ENCODE results near the gene SLC16A2.

SLC16A2 gene

DNA sequence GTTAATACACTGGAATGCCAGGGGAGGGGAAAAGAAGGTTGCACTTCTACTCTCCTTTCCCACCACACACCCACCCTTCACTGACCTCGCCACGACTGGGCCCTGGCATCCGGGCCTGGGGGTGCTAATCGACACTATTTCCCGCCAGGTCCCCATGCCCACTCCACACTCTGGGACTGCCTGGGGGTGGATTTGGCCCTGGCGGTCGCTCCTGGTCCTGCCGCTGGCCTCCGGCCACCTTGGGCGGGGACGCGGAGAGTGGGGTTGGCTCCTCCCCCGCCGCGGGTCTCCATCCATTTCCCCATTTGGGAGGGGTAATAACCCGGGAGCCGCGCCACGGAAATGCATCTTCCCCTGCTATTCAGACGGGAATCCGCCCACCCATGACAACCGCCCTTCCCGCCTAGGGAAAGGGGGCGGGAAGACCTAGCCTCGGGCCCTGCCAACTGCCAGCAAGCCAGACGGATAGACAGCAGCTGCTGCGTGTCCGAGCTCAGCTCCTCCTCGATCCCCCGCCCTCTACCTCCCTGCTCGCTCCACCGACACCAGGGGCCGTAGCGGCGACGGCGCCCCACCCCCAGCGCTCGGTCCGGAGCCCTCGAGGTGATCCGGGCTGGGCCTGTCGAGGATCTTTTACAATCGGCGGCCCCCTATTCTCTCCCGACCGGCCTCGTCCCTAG, 115.0 kb downstream of the SLC16A2 start:
- no peak for DNase-seq (ENCODE audit: low read depth)

DNA sequence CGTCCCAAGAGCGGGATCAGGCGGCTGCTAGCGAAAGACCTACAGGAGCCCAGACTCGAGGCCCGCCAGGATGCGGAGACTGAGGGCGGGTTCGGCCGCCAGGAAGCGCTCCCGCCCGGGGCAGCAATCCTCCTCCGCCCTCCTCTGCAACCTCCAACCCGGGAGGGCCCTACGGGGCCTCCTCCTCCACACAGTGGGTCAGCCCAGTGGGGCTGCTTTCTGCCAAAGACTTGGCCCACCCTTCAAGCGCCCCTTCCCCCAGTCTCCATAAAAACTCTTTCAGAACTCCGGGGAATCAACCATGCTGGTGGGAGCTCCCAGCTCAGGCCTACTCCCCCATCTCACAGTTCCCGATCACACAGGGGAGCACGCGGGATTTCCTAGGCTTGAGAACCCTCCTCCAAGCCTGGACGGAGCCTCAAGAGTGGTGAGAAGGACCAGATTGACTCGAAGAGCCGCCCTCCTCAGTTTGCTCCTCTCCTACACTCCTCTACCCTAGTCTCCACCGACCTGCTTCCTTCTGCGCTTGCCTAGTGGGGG, 115.6 kb downstream of the SLC16A2 start:
- DNase-seq (ENCODE audit: low read depth): no peak

GRCh38 chrX:74540635-74541249, 119.4 kb downstream of the SLC16A2 start:
- no peak for DNase-seq (ENCODE audit: low read depth)

DNA sequence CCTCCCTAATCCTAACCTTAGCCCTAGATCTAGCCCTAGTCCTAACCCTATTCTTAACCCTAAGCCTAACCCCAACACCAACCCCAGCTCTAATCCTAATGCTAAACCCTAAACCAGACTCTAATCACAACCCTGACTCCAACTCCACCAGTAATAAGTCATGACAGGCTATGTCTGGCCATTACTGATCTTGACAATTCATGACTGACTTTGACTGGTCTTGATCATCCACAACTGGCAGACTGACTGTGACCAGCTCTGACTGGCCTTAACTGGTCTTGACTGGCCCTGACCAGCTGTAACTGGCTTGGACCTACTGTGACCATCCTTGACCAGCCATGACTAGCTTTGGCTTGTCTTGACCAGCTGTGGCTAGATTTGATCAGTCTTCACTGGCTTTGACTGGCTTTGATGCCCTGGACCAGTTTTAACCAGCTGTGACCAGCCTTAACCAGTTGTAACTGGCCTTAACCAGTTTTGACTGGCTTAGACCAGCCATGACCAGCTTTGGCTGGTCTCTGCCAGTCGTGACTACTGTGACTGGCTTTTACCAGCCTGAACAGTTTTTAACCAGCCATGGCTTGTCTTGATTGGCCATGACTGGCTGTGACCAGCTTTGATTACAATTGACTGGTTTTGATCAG, 124.7 kb downstream of the SLC16A2 start:
- no peak for DNase-seq (ENCODE audit: low read depth)

DNA sequence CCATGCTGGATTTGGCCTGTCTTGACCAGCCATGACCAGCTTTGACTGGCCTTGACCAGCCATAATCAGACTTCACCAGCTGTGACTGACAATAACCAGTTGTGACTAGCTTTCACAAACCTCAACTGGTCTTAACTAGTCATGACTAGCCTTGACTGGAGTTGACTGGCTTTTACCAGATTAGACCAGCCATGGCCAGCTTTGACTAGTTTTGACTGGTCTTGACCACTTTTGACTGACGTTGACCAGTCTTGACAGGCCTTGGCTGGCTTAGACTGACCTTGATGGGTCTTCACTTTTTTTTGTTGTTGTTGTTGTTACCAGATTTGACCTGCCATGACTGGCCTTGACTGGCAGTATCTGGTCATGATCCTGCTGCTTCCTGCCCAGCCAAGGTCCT, 125.7 kb downstream of the SLC16A2 start:
- no peak for DNase-seq (ENCODE audit: low read depth)

GRCh38 chrX:74550295-74550802, 129.1 kb downstream of the SLC16A2 start:
- peak; percentile 63 for DNase-seq (ENCODE audit: low read depth)

GRCh38 chrX:74551934-74552333, 130.6 kb downstream of the SLC16A2 start:
- no peak for DNase-seq (ENCODE audit: low read depth)

DNA sequence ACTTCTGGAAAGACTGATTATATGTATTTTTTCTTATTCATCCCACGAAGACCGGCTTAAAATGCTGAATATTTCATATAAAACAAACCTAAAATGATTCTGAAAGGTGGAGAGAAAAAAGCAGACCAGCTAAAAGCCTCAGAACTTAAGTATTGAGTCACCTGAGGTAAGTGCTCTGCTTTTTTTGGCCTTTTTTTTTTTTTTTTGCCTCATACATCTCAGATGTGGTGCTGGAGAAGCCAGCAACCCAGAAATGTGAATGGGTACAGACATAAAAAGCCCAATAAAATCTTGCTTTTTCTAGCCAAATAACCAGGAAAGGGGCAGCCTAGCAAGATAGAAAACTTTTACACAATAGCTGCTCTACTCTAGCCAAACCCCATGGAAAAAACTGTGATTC, 136.1 kb downstream of the SLC16A2 start:
- no peak for DNase-seq (ENCODE audit: low read depth)

- DNase-seq (ENCODE audit: low read depth): no peak
Observed at GRCh38 chrX:74578137-74578536, 156.8 kb downstream of the SLC16A2 start.

DNA sequence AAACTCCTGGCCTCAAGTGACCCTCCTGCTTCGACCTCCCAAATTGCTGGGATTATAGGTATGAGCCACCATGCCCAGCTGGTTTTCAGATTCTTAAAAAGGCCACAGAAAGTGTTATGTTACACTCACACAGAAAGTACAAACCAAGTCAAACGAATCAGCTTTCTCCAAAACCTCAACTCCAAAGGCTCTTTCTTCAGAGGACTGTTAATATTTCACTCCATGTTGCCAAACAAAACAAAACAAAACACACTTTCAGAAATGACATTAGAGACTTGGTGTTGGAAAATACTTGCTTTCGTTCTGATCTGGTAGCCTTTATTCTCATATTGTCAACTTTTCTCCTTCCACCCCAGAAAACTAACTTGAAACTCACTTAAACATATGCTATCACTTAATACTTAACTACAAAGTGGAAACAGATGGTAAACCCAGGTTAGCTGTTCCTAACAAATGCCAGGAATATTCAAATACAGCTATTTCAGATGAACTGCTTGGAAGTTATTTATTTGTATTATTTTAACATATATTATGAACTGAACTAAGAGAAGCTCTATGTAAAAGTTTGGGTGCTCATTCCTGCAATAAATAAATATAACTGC, 158.4 kb downstream of the SLC16A2 start:
- no peak for DNase-seq (ENCODE audit: low read depth)

All from stimulated activated CD8-positive, alpha-beta memory T cell treated with anti-CD3 and anti-CD28 coated beads, Interleukin-15, amount 100 ng/mL, for 24 hours (primary cell).